NCI-H2196 treated with DMSO at 0.1 percent for 48 hours (cell line): ENCODE measurements around the gene SCN3B.

Experiments
- DNase-seq: peaks from one replicate; lab custom pipeline; 2025; ENCODE audit not compliant: unreplicated experiment; lab: John Stamatoyannopoulos, UW

Gene SCN3B

GRCh38 chr11:123601136-123601535, 53.3 kb downstream of the SCN3B start:
- DNase-seq, result no peak

GRCh38 chr11:123597859-123598258, 56.6 kb downstream of the SCN3B start:
- DNase-seq, result no peak

GRCh38 chr11:123594921-123595320, 59.5 kb downstream of the SCN3B start:
- DNase-seq, result no peak

- DNase-seq, result no peak
Observed at GRCh38 chr11:123594188-123594901, 60.1 kb downstream of the SCN3B start.

- DNase-seq, result no peak
Observed at GRCh38 chr11:123593570-123593969, 60.9 kb downstream of the SCN3B start.

GRCh38 chr11:123590296-123590912, 64.0 kb downstream of the SCN3B start:
- DNase-seq, result peak; percentile 62

GRCh38 chr11:123588864-123589262, 65.6 kb downstream of the SCN3B start:
- DNase-seq, result no peak

- DNase-seq, result no peak
Observed at GRCh38 chr11:123588117-123588863, 66.1 kb downstream of the SCN3B start.

GRCh38 chr11:123587559-123587958, 66.9 kb downstream of the SCN3B start:
- no peak for DNase-seq

GRCh38 chr11:123587044-123587443, 67.4 kb downstream of the SCN3B start:
- no peak for DNase-seq

- no peak for DNase-seq
Observed at GRCh38 chr11:123586568-123586967, 67.9 kb downstream of the SCN3B start.

- no peak for DNase-seq
Observed at GRCh38 chr11:123585706-123586105, 68.7 kb downstream of the SCN3B start.

GRCh38 chr11:123585206-123585605, 69.2 kb downstream of the SCN3B start:
- DNase-seq, result no peak

GRCh38 chr11:123584737-123585136, 69.7 kb downstream of the SCN3B start:
- no peak for DNase-seq

GRCh38 chr11:123584186-123584585, 70.2 kb downstream of the SCN3B start:
- no peak for DNase-seq

GRCh38 chr11:123582992-123583504, 71.4 kb downstream of the SCN3B start:
- no peak for DNase-seq

GRCh38 chr11:123581651-123582399, 72.6 kb downstream of the SCN3B start:
- DNase-seq, result no peak

GRCh38 chr11:123580557-123581275, 73.7 kb downstream of the SCN3B start:
- DNase-seq, result peak; percentile 76

- no peak for DNase-seq
Observed at GRCh38 chr11:123580137-123580536, 74.3 kb downstream of the SCN3B start.

GRCh38 chr11:123579482-123579812, 75.0 kb downstream of the SCN3B start:
- DNase-seq, result no peak
